GM12874 (cell line): ENCODE measurements around the gene TENM3.

Source experiments
- CTCF ChIP-seq: IDR thresholded peaks from 2 replicates; pipeline ENCODE4 v1.5.1; 2011; ENCODE audit warnings: low read depth, mild to moderate bottlenecking, control low read depth, low read length, moderate library complexity; ENCODE audit not compliant: insufficient read depth

TENM3 gene

GRCh38 chr4:182823576-182823975, 580.4 kb downstream of the TENM3 start:
- no peak for TF ChIP-seq CTCF

GRCh38 chr4:182825003-182825402, 581.8 kb downstream of the TENM3 start:
- no peak for TF ChIP-seq CTCF

GRCh38 chr4:182825786-182826185, 582.6 kb downstream of the TENM3 start:
- no peak for TF ChIP-seq CTCF

- no peak for TF ChIP-seq CTCF
Measured at GRCh38 chr4:182826391-182826790, 583.2 kb downstream of the TENM3 start.

GRCh38 chr4:182827166-182827565, 584.0 kb downstream of the TENM3 start:
- TF ChIP-seq CTCF: no peak

GRCh38 chr4:182827954-182828353, 584.8 kb downstream of the TENM3 start:
- no peak for TF ChIP-seq CTCF

GRCh38 chr4:182828360-182829025, 585.3 kb downstream of the TENM3 start:
- no peak for TF ChIP-seq CTCF
